ENCODE data around the gene GOLGA6L26.
"Not testable (repeated sequence)": the region's sequence is repeated elsewhere in the genome, so short reads cannot be mapped to it uniquely, and the experiment has no call there.

GRCh38 chr15:23371134-23371533 lies 37.1 kb upstream of the GOLGA6L26 start:
- TF ChIP-seq, protein P1, sequence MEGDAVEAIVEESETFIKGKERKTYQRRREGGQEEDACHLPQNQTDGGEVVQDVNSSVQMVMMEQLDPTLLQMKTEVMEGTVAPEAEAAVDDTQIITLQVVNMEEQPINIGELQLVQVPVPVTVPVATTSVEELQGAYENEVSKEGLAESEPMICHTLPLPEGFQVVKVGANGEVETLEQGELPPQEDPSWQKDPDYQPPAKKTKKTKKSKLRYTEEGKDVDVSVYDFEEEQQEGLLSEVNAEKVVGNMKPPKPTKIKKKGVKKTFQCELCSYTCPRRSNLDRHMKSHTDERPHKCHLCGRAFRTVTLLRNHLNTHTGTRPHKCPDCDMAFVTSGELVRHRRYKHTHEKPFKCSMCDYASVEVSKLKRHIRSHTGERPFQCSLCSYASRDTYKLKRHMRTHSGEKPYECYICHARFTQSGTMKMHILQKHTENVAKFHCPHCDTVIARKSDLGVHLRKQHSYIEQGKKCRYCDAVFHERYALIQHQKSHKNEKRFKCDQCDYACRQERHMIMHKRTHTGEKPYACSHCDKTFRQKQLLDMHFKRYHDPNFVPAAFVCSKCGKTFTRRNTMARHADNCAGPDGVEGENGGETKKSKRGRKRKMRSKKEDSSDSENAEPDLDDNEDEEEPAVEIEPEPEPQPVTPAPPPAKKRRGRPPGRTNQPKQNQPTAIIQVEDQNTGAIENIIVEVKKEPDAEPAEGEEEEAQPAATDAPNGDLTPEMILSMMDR (IDR thresholded peaks at IDR 0.05), result not testable (repeated sequence)
- TF ChIP-seq, protein P2, sequence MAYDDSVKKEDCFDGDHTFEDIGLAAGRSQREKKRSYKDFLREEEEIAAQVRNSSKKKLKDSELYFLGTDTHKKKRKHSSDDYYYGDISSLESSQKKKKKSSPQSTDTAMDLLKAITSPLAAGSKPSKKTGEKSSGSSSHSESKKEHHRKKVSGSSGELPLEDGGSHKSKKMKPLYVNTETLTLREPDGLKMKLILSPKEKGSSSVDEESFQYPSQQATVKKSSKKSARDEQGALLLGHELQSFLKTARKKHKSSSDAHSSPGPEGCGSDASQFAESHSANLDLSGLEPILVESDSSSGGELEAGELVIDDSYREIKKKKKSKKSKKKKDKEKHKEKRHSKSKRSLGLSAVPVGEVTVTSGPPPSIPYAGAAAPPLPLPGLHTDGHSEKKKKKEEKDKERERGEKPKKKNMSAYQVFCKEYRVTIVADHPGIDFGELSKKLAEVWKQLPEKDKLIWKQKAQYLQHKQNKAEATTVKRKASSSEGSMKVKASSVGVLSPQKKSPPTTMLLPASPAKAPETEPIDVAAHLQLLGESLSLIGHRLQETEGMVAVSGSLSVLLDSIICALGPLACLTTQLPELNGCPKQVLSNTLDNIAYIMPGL (CRISPR knock-in tag; IDR thresholded peaks at IDR 0.05), result not testable (repeated sequence)
- TF ChIP-seq, protein P3, sequence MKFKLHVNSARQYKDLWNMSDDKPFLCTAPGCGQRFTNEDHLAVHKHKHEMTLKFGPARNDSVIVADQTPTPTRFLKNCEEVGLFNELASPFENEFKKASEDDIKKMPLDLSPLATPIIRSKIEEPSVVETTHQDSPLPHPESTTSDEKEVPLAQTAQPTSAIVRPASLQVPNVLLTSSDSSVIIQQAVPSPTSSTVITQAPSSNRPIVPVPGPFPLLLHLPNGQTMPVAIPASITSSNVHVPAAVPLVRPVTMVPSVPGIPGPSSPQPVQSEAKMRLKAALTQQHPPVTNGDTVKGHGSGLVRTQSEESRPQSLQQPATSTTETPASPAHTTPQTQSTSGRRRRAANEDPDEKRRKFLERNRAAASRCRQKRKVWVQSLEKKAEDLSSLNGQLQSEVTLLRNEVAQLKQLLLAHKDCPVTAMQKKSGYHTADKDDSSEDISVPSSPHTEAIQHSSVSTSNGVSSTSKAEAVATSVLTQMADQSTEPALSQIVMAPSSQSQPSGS (CRISPR knock-in tag; IDR thresholded peaks at IDR 0.05; ENCODE audit: borderline replicate concordance, low read depth), result not testable (repeated sequence)
- TF ChIP-seq FOXP1 (CRISPR knock-in tag; IDR thresholded peaks at IDR 0.05; ENCODE audit: borderline replicate concordance); ZNF121 (CRISPR knock-in tag; IDR thresholded peaks at IDR 0.05); E2F1 (CRISPR knock-in tag; IDR thresholded peaks at IDR 0.05); CREB1 (CRISPR knock-in tag; IDR thresholded peaks at IDR 0.05); ZNF263 (CRISPR knock-in tag; IDR thresholded peaks at IDR 0.05; ENCODE audit: low read depth); TCF7 (CRISPR knock-in tag; IDR thresholded peaks at IDR 0.05; ENCODE audit: low read depth); FOXP4 (CRISPR knock-in tag; IDR thresholded peaks at IDR 0.05); MAX (CRISPR knock-in tag; IDR thresholded peaks at IDR 0.05); AFF4 (CRISPR knock-in tag; IDR thresholded peaks at IDR 0.05; ENCODE audit: borderline replicate concordance); ZNF232 (CRISPR knock-in tag; IDR thresholded peaks at IDR 0.05): not testable (repeated sequence)
